PFSK-1 (cell line): ENCODE data around the gene CABLES1.

Experiments
- FOXP2 ChIP-seq: optimal IDR thresholded peaks from 2 replicates; pipeline ENCODE3; 2011; ENCODE audit warnings: borderline replicate concordance, control low read depth, inconsistent platforms; ENCODE audit not compliant: insufficient read depth; ENCODE audit errors: extremely low read length, extremely low read depth
- POLR2AphosphoS5 ChIP-seq: IDR thresholded peaks from 2 replicates; pipeline ENCODE4 v1.6.1; 2012; ENCODE audit warnings: low read depth, mild to moderate bottlenecking, control low read depth, low read length, moderate library complexity
- REST ChIP-seq, 2 experiments: IDR thresholded peaks; 2 replicates each; pipeline versions ENCODE4 v1.6.1 to v1.8.0; 2011 to 2012; ENCODE audit warnings: low read depth in 2 of 2, low read length in 2 of 2, control low read depth in 1 of 2, inconsistent platforms in 1 of 2, mild to moderate bottlenecking in 1 of 2, moderate library complexity in 1 of 2; ENCODE audit not compliant: insufficient read depth in 1 of 2
- SIN3A ChIP-seq: IDR thresholded peaks from 2 replicates; pipeline ENCODE4 v1.6.1; 2012; ENCODE audit warnings: mild to moderate bottlenecking, low read length, moderate library complexity, borderline replicate concordance; ENCODE audit not compliant: insufficient read depth
- TAF1 ChIP-seq: IDR thresholded peaks from 2 replicates; pipeline ENCODE4 v1.6.1; 2012; ENCODE audit warnings: low read length, control low read depth, borderline replicate concordance; ENCODE audit not compliant: insufficient read depth

- TF ChIP-seq TAF1 (no peak), POLR2AphosphoS5 (no peak), SIN3A (no peak), REST (IDR thresholded peaks at IDR 0.05; ENCODE audit: insufficient read depth in 1 of 2, low read depth in 2 of 2, low read length in 2 of 2) (no peak), FOXP2 (no peak)
These were observed 27.2 kb downstream of the CABLES1 start for GRCh38 chr18:23162473-23162872.
